Measurements from ENCODE around the gene RPS6KB1.

The RPS6KB1 gene

DNA sequence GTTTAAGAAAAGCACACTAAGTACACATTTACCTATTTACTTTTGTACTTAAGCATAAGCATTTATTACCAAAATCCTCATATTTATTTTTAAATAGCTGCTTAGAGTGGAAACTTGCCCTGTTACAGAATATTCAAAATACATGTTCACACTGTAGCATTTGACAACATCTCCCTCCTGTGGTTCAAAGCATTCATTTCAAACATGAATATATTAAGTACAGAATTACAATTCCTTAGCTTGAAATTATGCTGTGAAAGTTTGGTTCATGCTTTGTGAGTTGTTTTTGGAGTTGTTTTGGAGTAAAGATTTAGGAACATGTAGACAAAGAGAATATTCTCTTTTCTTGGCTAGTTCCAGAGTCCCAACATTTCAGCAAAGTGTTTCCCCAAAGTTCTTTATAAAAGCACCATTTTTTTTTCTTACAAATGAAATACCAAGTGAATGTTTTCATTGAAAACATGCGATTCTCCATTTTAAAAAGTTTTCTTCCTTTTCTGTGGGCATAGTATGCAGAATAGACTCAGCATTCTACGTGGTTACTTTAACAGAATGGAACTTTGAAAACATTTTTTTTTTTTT, 33.4 kb upstream of the RPS6KB1 start:
- no peaks in the 10 kb centered on the region for H3K9me3 ChIP-seq (ENCODE audit: insufficient read depth, low read length, severe bottlenecking)
- peaks cover 21% of the 10 kb centered on the region for H3K36me3 ChIP-seq (ENCODE audit: insufficient read depth, low read length)
- H3K9ac ChIP-seq (ENCODE audit: low read depth, low read length): no peak overlapping the region
- H2AFZ ChIP-seq (ENCODE audit: low read depth, low read length): no peak overlapping the region
- DNase-seq (no peak), ATAC-seq (ENCODE audit: insufficient read depth, low read depth) (no peak; the same call in 2 of the 3 replicates)
- TF ChIP-seq EZH2 (IDR thresholded peaks at IDR 0.05; ENCODE audit: borderline replicate concordance, low read depth, low read length, severe bottlenecking): no peak
- TF ChIP-seq, protein P1, sequence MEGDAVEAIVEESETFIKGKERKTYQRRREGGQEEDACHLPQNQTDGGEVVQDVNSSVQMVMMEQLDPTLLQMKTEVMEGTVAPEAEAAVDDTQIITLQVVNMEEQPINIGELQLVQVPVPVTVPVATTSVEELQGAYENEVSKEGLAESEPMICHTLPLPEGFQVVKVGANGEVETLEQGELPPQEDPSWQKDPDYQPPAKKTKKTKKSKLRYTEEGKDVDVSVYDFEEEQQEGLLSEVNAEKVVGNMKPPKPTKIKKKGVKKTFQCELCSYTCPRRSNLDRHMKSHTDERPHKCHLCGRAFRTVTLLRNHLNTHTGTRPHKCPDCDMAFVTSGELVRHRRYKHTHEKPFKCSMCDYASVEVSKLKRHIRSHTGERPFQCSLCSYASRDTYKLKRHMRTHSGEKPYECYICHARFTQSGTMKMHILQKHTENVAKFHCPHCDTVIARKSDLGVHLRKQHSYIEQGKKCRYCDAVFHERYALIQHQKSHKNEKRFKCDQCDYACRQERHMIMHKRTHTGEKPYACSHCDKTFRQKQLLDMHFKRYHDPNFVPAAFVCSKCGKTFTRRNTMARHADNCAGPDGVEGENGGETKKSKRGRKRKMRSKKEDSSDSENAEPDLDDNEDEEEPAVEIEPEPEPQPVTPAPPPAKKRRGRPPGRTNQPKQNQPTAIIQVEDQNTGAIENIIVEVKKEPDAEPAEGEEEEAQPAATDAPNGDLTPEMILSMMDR (IDR thresholded peaks at IDR 0.05; ENCODE audit: borderline replicate concordance, extremely low read depth, low read length, poor library complexity, severe bottlenecking): peak; percentile 60
- no peak overlapping the region for H3K27ac ChIP-seq (ENCODE audit: low read length)
- no peaks in the 10 kb centered on the region for H3K4me1 ChIP-seq (ENCODE audit: insufficient read depth, low read length)
- H3K79me2 ChIP-seq (ENCODE audit: insufficient read depth, low read length): no peaks in the 10 kb centered on the region
- H3K4me3 ChIP-seq (ENCODE audit: low read depth in 1 of 2, low read length in 2 of 2): no peak overlapping the region
- H3K27me3 ChIP-seq (ENCODE audit: insufficient read depth, low read length, poor library complexity): no peaks in the 10 kb centered on the region
- H3K4me2 ChIP-seq (ENCODE audit: insufficient read depth, low read length): no peak overlapping the region
- H4K20me1 ChIP-seq (ENCODE audit: insufficient read depth, low read length): no peaks in the 10 kb centered on the region

DNA sequence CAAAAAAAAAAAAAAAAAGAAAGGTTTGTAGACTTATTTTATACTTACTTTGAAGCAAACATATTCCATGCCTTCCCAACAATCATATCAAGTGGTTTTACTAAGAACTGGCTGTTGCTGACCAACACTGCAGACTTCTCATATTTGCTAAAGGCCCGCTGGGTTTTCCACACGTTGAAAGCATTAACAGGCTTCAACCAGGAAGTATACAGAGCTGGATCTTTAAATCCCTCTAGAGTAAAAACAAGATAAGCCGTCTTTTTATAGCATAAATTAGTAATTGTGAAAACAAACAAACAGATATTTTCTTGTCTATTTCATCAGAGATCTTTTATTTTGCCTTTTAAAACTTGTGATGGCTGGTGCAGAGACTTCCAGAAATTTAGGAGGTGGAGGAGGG, 29.3 kb upstream of the RPS6KB1 start:
- no peak overlapping the region for H3K4me3 ChIP-seq (ENCODE audit: low read depth in 1 of 2, low read length in 2 of 2)

DNA sequence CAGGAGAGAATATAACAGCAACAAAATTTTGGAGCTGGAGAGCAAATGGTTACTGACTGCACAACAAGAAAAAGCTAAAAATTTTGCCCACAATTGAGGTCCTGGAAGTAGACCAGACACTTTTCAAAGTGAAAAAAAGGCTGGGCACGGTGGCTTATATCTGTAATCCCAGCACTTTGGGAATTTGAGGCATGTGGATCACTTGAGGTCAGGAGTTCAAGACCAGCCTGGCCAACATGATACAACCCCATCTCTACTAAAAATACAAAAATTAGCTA, 23.0 kb upstream of the RPS6KB1 start:
- no peak overlapping the region for H3K4me2 ChIP-seq (ENCODE audit: insufficient read depth, low read length)
- H3K36me3 ChIP-seq (ENCODE audit: insufficient read depth, low read length): peaks cover 30% of the 10 kb centered on the region

More for the DNA sequence above, 29.3 kb upstream of the RPS6KB1 start:
- no peak for DNase-seq
- Histone ChIP-seq H3K27me3 (ENCODE audit: insufficient read depth, low read length, poor library complexity) (no peaks in the 10 kb centered on the region), H3K9me3 (ENCODE audit: insufficient read depth, low read length, severe bottlenecking) (no peaks in the 10 kb centered on the region), H3K36me3 (ENCODE audit: insufficient read depth, low read length) (peaks cover 36% of the 10 kb centered on the region), H3K4me1 (ENCODE audit: insufficient read depth, low read length) (no peaks in the 10 kb centered on the region), H2AFZ (ENCODE audit: low read depth, low read length) (no peak overlapping the region), H3K4me2 (ENCODE audit: insufficient read depth, low read length) (no peak overlapping the region), H3K79me2 (ENCODE audit: insufficient read depth, low read length) (no peaks in the 10 kb centered on the region), H3K27ac (ENCODE audit: low read length) (no peak overlapping the region), H3K9ac (ENCODE audit: low read depth, low read length) (no peak overlapping the region), H4K20me1 (ENCODE audit: insufficient read depth, low read length) (no peaks in the 10 kb centered on the region)
- ATAC-seq (ENCODE audit: insufficient read depth, low read depth): no peak
- no peak for TF ChIP-seq EZH2 (IDR thresholded peaks at IDR 0.05; ENCODE audit: borderline replicate concordance, low read depth, low read length, severe bottlenecking)
- TF ChIP-seq, protein P1 (IDR thresholded peaks at IDR 0.05; ENCODE audit: borderline replicate concordance, extremely low read depth, low read length, poor library complexity, severe bottlenecking): no peak

More for the DNA sequence above, 23.0 kb upstream of the RPS6KB1 start:
- Histone ChIP-seq H4K20me1 (ENCODE audit: insufficient read depth, low read length) (no peaks in the 10 kb centered on the region), H3K4me1 (ENCODE audit: insufficient read depth, low read length) (no peaks in the 10 kb centered on the region), H3K27me3 (ENCODE audit: insufficient read depth, low read length, poor library complexity) (no peaks in the 10 kb centered on the region), H3K9ac (ENCODE audit: low read depth, low read length) (no peak overlapping the region), H2AFZ (ENCODE audit: low read depth, low read length) (no peak overlapping the region), H3K79me2 (ENCODE audit: insufficient read depth, low read length) (no peaks in the 10 kb centered on the region), H3K9me3 (ENCODE audit: insufficient read depth, low read length, severe bottlenecking) (no peaks in the 10 kb centered on the region), H3K4me3 (ENCODE audit: low read depth in 1 of 2, low read length in 2 of 2) (no peak overlapping the region), H3K27ac (ENCODE audit: low read length) (no peak overlapping the region)
- no peak for ATAC-seq (ENCODE audit: insufficient read depth, low read depth)
- TF ChIP-seq EZH2 (IDR thresholded peaks at IDR 0.05; ENCODE audit: borderline replicate concordance, low read depth, low read length, severe bottlenecking): no peak
- TF ChIP-seq, protein P1 (IDR thresholded peaks at IDR 0.05; ENCODE audit: borderline replicate concordance, extremely low read depth, low read length, poor library complexity, severe bottlenecking): no peak
- DNase-seq: no peak
